Measurements from ENCODE around the gene ACOT7. TPM values are rescaled to one million over a fixed set of nuclear protein-coding genes. Genes with fewer than 3 reads are reported as not detected.
"Not testable (repeated sequence)": the region's sequence is repeated elsewhere in the genome, so short reads cannot be mapped to it uniquely, and the experiment has no call there.

The ACOT7 gene
- polyA plus RNA-seq, 1 donor = 28.8 TPM

DNA sequence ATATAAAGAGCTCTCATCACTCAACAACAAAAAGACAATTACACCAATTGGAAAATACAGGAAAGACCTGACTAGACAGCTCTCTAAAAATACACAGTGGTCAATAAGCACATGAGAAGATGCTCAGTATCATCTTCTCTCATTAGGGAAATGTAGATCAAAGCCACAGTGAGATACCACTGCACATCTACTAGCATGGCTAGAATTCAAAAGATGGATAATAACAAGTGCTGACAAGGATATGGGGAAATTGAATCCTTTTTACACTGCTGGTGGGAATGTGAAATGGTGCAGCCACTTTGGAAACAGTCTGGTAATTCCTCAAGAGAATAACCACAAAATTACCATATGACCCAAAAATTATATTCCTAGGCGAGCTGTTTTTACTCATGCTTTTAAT lies 9.4 kb downstream of the ACOT7 start:
- Histone ChIP-seq H3K27me3 (ENCODE audit: control insufficient read depth, insufficient read depth, low read length) (no peaks in the 10 kb centered on the region), H3K4me3 (ENCODE audit: low read length) (no peak overlapping the region), H3K4me1 (ENCODE audit: control insufficient read depth, insufficient read depth, low read length) (no peaks in the 10 kb centered on the region), H3K9me3 (ENCODE audit: control insufficient read depth, low read depth, low read length) (peaks cover 3% of the 10 kb centered on the region), H3K36me3 (ENCODE audit: control insufficient read depth, insufficient read depth, low read length) (no peaks in the 10 kb centered on the region), H3K27ac (ENCODE audit: low read length) (no peak overlapping the region)
- 100% methylated on average over 1 of the region's 1 CpG for WGBS (ENCODE audit: insufficient coverage, low lambda C conversion rate)
- no peak for DNase-seq

DNA sequence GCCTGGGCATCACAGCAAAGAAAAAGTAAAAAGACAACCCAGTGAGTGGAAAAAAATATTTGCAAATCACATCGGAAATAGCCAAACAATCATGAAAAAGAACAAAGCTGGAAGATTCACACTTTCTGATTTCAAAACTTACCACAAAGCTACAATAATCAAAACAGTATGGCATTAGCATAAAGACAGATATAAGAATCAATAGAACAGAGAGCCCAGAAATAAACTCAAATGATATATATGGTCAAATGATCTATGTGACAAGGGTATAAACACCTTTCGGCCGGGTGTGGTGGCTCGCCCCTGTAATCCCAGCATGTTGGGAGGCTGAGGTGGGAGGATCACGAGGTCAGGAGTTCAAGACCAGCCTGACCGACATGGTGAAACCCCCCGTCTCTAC lies 13.5 kb downstream of the ACOT7 start:
- Histone ChIP-seq H3K27ac (ENCODE audit: low read length) (no peak overlapping the region), H3K4me1 (ENCODE audit: control insufficient read depth, insufficient read depth, low read length) (no peaks in the 10 kb centered on the region)
- WGBS (ENCODE audit: insufficient coverage, low lambda C conversion rate) = 88% methylated on average over 1 of the region's 7 CpGs

DNA sequence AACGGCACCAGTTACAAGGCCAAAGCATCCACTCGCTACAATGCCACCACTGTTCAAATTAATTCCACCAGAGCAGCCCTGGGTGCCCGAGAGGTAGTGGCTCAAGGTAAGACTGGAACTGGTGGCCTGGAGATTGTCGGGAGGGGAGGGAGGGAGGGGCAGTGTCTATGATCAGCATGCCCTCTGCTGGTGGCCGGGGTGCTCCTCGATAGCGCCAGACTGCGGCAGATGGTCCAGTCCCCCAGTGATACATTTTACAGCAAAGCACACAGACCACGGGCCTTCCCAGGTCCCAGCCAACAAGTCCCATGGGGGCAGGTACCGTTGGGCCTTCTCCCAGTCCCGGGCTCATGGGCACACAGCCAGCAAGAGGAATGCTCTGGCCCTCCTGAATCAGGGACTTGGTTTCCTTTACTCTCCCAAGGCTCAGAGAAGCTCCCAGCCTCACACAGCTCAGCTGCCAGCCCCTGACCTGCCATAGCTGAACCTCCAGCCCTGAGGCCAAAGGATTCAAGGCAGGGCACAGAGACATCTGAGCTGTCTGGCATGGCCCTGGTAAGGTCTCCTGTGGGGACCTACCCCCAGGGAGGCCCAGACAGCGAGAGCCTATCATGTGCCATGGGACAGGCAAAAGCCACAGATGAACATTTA lies 15.3 kb downstream of the ACOT7 start:
- H3K27me3 ChIP-seq (ENCODE audit: control insufficient read depth, insufficient read depth, low read length) = no peaks in the 10 kb centered on the region
- H3K36me3 ChIP-seq (ENCODE audit: control insufficient read depth, insufficient read depth, low read length) = no peaks in the 10 kb centered on the region
- H3K4me3 ChIP-seq (ENCODE audit: low read length) = no peak overlapping the region
- no peaks in the 10 kb centered on the region for H3K9me3 ChIP-seq (ENCODE audit: control insufficient read depth, low read depth, low read length)
- DNase-seq = no peak
- no peaks in the 10 kb centered on the region for H3K4me1 ChIP-seq (ENCODE audit: control insufficient read depth, insufficient read depth, low read length)
- no peak overlapping the region for H3K27ac ChIP-seq (ENCODE audit: low read length)
- WGBS (ENCODE audit: insufficient coverage, low lambda C conversion rate) = no CpG with 5 or more reads among the region's 12 CpGs

More for the DNA sequence above, 13.5 kb downstream of the ACOT7 start:
- DNase-seq = no peak
- Histone ChIP-seq H3K9me3 (ENCODE audit: control insufficient read depth, low read depth, low read length) (peaks cover 3% of the 10 kb centered on the region), H3K27me3 (ENCODE audit: control insufficient read depth, insufficient read depth, low read length) (no peaks in the 10 kb centered on the region), H3K36me3 (ENCODE audit: control insufficient read depth, insufficient read depth, low read length) (no peaks in the 10 kb centered on the region), H3K4me3 (ENCODE audit: low read length) (no peak overlapping the region)

DNA sequence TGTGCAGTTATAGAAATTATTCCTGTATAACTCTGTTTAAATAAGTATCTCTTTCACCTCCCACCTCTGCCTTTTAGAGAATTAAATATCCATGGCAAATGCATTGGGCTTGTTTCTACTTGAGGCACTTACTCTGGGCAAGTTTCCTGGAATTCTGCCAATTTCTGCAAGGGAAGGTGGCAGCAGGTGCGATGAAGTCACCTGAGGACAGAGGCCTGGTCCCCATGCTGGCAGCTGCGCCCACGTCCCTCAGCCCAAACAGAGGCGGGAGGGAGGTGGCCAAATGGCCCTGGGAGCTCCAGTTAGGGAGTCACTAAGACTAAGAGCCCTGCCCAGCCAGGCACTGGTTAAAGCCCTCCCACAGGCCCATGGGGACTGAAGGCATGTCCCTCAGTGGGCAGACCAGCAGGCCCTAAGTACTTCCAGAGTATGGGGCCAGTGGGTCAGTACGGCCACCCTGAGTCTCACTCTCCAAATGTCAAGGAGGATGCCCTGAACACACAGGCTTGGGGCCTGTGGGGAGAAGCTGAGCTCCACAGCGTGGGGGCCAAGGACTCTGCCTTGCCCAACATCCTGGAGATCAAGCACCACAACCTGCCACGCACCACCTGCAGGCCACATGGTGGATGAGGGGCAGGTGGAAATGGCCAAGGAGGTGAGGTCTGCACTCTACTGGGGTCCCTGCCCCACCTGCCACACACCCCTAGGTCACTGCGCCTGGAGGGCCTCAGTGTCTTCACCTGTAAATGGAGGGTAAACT lies 19.4 kb downstream of the ACOT7 start:
- Histone ChIP-seq H3K4me1 (ENCODE audit: control insufficient read depth, insufficient read depth, low read length) (no peaks in the 10 kb centered on the region), H3K9me3 (ENCODE audit: control insufficient read depth, low read depth, low read length) (no peaks in the 10 kb centered on the region), H3K27me3 (ENCODE audit: control insufficient read depth, insufficient read depth, low read length) (no peaks in the 10 kb centered on the region), H3K36me3 (ENCODE audit: control insufficient read depth, insufficient read depth, low read length) (no peaks in the 10 kb centered on the region), H3K4me3 (ENCODE audit: low read length) (no peak overlapping the region), H3K27ac (ENCODE audit: low read length) (no peak overlapping the region)
- DNase-seq = peak in 1 of 2 donors; percentile 43
- no CpG with 5 or more reads among the region's 8 CpGs for WGBS (ENCODE audit: insufficient coverage, low lambda C conversion rate)

DNA sequence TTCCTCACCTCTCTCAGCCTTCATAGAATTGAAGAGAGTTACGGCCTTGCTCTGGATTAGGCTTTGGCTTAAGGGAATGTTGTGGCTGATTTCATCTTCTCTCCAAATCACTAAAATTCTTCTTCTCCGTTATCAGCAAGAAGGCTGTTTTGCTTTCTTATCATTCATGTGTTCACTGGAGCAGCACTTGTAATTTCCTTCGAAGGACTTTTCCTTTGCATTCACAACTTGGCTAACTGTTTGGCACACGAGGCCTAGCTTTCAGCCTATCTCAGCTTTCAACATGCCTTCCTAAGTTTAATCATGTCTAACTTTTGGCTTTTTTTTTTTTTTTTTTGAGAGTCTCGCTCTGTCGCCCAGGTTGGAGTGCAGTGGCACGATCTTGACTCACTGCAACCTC lies 21.3 kb downstream of the ACOT7 start:
- H3K4me1 ChIP-seq (ENCODE audit: control insufficient read depth, insufficient read depth, low read length); DNase-seq; H3K27ac ChIP-seq (ENCODE audit: low read length); H3K4me3 ChIP-seq (ENCODE audit: low read length); H3K27me3 ChIP-seq (ENCODE audit: control insufficient read depth, insufficient read depth, low read length); H3K36me3 ChIP-seq (ENCODE audit: control insufficient read depth, insufficient read depth, low read length): not testable (repeated sequence)
- H3K9me3 ChIP-seq (ENCODE audit: control insufficient read depth, low read depth, low read length) = peaks cover 12% of the 10 kb centered on the region
- 100% methylated on average over 1 of the region's 7 CpGs for WGBS (ENCODE audit: insufficient coverage, low lambda C conversion rate)

DNA sequence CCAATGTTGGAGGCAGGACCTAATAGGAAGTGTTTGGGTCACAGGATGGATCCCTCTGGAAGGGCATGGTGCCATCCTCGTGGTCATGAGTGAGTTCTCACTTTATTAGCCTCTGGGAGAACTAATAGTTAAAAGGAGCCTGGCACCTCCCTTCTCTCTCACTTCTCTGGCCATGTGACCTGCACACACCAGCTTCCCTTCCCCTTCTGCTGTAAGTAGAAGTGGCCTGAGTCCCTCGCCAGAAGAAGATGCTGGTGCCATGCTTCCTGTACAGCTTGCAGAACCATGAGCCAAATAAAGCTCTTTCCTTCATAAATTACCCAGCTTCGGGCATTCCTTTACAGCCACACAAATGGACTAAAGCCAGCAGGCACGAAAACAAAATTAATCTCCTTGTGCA lies 23.6 kb downstream of the ACOT7 start:
- no peaks in the 10 kb centered on the region for H3K4me1 ChIP-seq (ENCODE audit: control insufficient read depth, insufficient read depth, low read length)
- H3K27me3 ChIP-seq (ENCODE audit: control insufficient read depth, insufficient read depth, low read length) = no peaks in the 10 kb centered on the region
- H3K27ac ChIP-seq (ENCODE audit: low read length) = no peak overlapping the region
- H3K36me3 ChIP-seq (ENCODE audit: control insufficient read depth, insufficient read depth, low read length) = no peaks in the 10 kb centered on the region
- DNase-seq = no peak
- peaks cover 13% of the 10 kb centered on the region for H3K9me3 ChIP-seq (ENCODE audit: control insufficient read depth, low read depth, low read length)
- H3K4me3 ChIP-seq (ENCODE audit: low read length) = no peak overlapping the region
- no CpG with 5 or more reads among the region's 4 CpGs for WGBS (ENCODE audit: insufficient coverage, low lambda C conversion rate)

DNA sequence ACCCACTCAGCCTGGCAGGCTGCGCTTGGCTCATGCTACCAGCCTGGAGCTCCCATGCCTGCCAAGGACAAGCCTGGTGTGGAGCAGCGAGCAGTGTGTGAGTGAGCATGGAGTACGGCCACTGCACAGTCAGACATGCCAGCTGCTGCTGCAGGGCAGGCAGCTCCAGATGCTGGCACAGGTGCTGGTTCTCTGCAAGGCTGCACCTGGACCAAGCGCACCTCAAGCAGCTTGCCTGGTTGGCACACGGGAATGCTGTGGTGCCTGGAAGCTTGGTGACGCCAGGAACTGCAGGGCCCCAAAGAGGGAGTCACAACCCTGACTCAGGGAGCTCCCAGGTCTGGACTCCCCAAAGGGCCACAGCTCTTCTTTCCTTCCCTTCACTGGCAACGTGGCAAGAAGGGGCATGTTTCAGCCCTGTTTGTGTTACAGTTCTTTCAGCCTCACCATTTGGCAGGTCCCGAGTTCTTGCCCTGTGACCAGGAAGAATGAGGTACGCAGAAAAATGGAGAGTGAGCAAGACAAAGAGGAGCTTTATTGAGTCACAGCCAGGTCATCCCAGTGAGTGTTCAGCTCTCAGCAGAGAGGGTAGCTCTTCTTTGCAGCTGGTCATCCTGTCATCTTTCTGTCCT lies 26.1 kb downstream of the ACOT7 start:
- H3K4me3 ChIP-seq (ENCODE audit: low read length) = no peak overlapping the region
- H3K4me1 ChIP-seq (ENCODE audit: control insufficient read depth, insufficient read depth, low read length) = peaks cover 3% of the 10 kb centered on the region
- H3K36me3 ChIP-seq (ENCODE audit: control insufficient read depth, insufficient read depth, low read length) = no peaks in the 10 kb centered on the region
- H3K27ac ChIP-seq (ENCODE audit: low read length) = no peak overlapping the region
- no peak for DNase-seq
- H3K9me3 ChIP-seq (ENCODE audit: control insufficient read depth, low read depth, low read length) = peaks cover 20% of the 10 kb centered on the region
- WGBS (ENCODE audit: insufficient coverage, low lambda C conversion rate) = no CpG with 5 or more reads among the region's 9 CpGs
- H3K27me3 ChIP-seq (ENCODE audit: control insufficient read depth, insufficient read depth, low read length) = no peaks in the 10 kb centered on the region

DNA sequence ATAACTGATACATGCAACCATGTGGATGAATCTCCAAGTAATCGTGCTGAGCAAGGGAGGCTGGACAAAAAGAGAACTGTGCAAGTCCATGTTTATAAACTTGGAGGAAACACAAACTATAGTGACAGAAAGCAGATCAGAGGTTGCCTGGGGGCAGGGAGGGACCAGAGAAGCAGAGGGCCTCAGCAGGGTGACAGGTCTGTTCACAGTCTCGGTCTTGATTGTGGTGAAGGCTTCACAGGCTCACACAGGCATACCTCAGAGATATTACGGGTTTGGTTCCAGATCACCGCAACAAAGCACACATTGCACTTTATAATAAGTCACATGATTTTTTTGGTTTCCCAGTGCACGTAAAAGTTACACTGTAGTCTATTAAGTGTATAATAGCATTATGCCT lies 28.5 kb downstream of the ACOT7 start:
- no peak overlapping the region for H3K27ac ChIP-seq (ENCODE audit: low read length)
- H3K4me3 ChIP-seq (ENCODE audit: low read length) = no peak overlapping the region
- H3K36me3 ChIP-seq (ENCODE audit: control insufficient read depth, insufficient read depth, low read length) = no peaks in the 10 kb centered on the region
- DNase-seq = no peak
- H3K4me1 ChIP-seq (ENCODE audit: control insufficient read depth, insufficient read depth, low read length) = peaks cover 24% of the 10 kb centered on the region
- 83% methylated on average over 1 of the region's 5 CpGs for WGBS (ENCODE audit: insufficient coverage, low lambda C conversion rate)
- peaks cover 20% of the 10 kb centered on the region for H3K9me3 ChIP-seq (ENCODE audit: control insufficient read depth, low read depth, low read length)
- H3K27me3 ChIP-seq (ENCODE audit: control insufficient read depth, insufficient read depth, low read length) = no peaks in the 10 kb centered on the region

DNA sequence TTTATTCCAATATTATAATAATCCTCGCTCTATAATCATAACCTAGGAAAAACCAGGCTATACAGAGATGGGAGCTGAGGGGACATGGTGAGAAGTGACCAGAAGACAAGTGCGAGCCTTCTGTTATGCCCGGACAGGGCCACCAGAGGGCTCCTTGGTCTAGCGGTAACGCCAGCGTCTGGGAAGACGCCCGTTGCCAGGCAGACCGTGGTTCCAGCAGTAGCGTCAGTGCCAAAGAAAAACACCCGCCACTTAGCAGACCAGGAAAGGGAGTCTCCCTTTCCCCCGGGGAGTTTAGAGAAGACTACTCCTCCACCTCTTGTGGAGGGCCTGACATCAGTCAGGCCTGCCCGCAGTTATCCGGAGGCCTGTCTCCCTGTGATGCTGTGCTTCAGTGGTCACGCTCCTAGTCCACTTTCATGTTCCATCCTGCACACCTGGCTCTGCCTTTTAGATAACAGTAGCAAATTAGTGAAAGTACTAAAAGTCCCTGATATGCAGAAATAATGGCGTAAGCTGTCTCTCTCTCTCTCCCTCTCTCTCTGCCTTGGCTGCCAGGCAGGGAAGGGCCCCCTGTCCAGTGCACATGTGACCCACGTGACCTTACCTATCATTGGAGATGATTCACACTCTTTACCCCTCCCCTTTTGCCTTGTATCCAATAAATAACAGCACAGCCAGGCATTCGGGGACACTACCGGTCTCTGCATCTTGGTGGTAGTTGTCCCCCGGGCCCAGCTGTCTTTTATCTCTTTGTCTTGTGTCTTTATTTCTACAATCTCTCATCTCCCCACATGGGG lies 30.3 kb downstream of the ACOT7 start:
- H3K36me3 ChIP-seq (ENCODE audit: control insufficient read depth, insufficient read depth, low read length); H3K4me3 ChIP-seq (ENCODE audit: low read length); DNase-seq; H3K27ac ChIP-seq (ENCODE audit: low read length); H3K27me3 ChIP-seq (ENCODE audit: control insufficient read depth, insufficient read depth, low read length): not testable (repeated sequence)
- H3K9me3 ChIP-seq (ENCODE audit: control insufficient read depth, low read depth, low read length) = peaks cover 16% of the 10 kb centered on the region
- H3K4me1 ChIP-seq (ENCODE audit: control insufficient read depth, insufficient read depth, low read length) = peaks cover 41% of the 10 kb centered on the region
- WGBS (ENCODE audit: insufficient coverage, low lambda C conversion rate) = 100% methylated on average over 1 of the region's 20 CpGs

DNA sequence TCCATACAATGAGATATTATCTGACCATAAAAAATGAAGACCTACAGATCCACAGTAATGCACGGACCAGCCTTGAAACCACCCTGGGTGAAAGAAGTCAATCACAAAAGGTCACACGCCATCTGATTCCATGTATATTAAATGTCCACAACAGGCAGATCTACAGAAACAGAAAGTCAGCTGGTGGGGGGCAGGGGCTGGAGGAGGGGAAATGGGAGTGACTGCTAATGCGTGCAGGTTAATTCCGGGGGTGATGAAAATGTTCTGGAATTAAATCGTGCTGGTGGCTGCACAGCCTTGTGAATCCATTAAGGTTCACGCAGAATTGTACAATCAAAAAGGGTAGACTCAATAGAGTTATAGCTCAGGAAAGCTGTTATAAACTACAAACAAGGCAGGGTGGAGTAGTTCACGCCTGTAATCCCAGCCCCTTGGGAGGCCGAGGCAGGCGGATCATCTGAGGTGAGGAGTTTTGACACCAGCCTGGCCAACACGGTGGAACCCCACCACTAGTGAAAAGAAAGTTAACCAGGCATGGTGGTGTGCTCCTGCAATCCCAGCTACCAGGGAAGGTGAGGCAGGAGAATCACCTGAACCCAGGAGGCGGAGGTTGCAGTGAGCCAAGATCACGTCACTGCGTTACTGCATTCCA lies 32.3 kb downstream of the ACOT7 start:
- Histone ChIP-seq H3K9me3 (ENCODE audit: control insufficient read depth, low read depth, low read length) (peaks cover 7% of the 10 kb centered on the region), H3K27ac (ENCODE audit: low read length) (no peak overlapping the region), H3K36me3 (ENCODE audit: control insufficient read depth, insufficient read depth, low read length) (no peaks in the 10 kb centered on the region), H3K27me3 (ENCODE audit: control insufficient read depth, insufficient read depth, low read length) (no peaks in the 10 kb centered on the region), H3K4me3 (ENCODE audit: low read length) (no peak overlapping the region), H3K4me1 (ENCODE audit: control insufficient read depth, insufficient read depth, low read length) (peaks cover 52% of the 10 kb centered on the region)
- no peak for DNase-seq
- WGBS (ENCODE audit: insufficient coverage, low lambda C conversion rate) = 80% methylated on average over 1 of the region's 13 CpGs

Data from large intestine (tissue), 3 donors.